K562 (cell line): ENCODE measurements around the gene EID2. TPM values are rescaled to one million over a fixed set of nuclear protein-coding genes. Genes with fewer than 3 reads are reported as not detected.

Experiments
- DACH1 ChIP-seq: fragments of 450-650 bp; IDR thresholded peaks from 2 replicates; pipeline ENCODE4 v1.6.1; 2018; ENCODE audit not compliant: partially characterized antibody
- ETS1 ChIP-seq: conservative IDR thresholded peaks from 2 replicates; pipeline ENCODE4 v1.6.1; 2011; ENCODE audit warnings: low read depth, mild to moderate bottlenecking, low read length; ENCODE audit not compliant: control insufficient read depth
- ETV5 ChIP-seq: sonication (generic); formaldehyde crosslinking; IDR thresholded peaks from 2 replicates; pipeline ENCODE4 v1.4.0; 2020; ENCODE audit warnings: low read depth, mild to moderate bottlenecking, missing genetic modification reagents
- FOXO4 ChIP-seq: fragments of 450-650 bp; formaldehyde crosslinking; IDR thresholded peaks from 2 replicates; pipeline ENCODE4 v1.4.0; 2020; ENCODE audit warnings: mild to moderate bottlenecking, moderate library complexity
- GTF2A2 ChIP-seq: IDR thresholded peaks from 2 replicates; pipeline ENCODE4 v1.6.1; 2016; ENCODE audit warnings: mild to moderate bottlenecking, missing genetic modification characterization, missing compliant biosample characterization
- JUNB ChIP-seq: fragments of 450-650 bp; formaldehyde crosslinking; conservative IDR thresholded peaks from 2 replicates; pipeline ENCODE4 v1.4.0; 2020; ENCODE audit warnings: mild to moderate bottlenecking
- MAFG ChIP-seq: fragments of 450-650 bp; conservative IDR thresholded peaks from 2 replicates; pipeline ENCODE4 v1.6.1; 2016; ENCODE audit warnings: missing genetic modification characterization, missing compliant biosample characterization
- RB1 ChIP-seq: fragments of 450-650 bp; IDR thresholded peaks from 2 replicates; pipeline ENCODE4 v1.6.1; 2017; ENCODE audit warnings: low read depth, mild to moderate bottlenecking
- SETDB1 ChIP-seq: IDR thresholded peaks from one replicate; pipeline ENCODE4 v1.6.1; 2012; ENCODE audit warnings: low read length, control low read depth, inconsistent platforms
- ZBTB8A ChIP-seq: fragments of 450-650 bp; IDR thresholded peaks from 2 replicates; pipeline ENCODE4 v1.6.1; 2018; ENCODE audit warnings: mild to moderate bottlenecking, moderate library complexity; ENCODE audit not compliant: partially characterized antibody
- ZNF282 ChIP-seq: sonication (generic); formaldehyde crosslinking; IDR thresholded peaks from 2 replicates; pipeline ENCODE4 v1.8.1; 2023; ENCODE audit warnings: missing genetic modification reagents
- ZNF445 ChIP-seq: fragments of 250-450 bp; sonication (Bioruptor Pico); IDR thresholded peaks from 2 replicates; pipeline ENCODE4 v1.4.0; 2020; ENCODE audit warnings: low read depth, mild to moderate bottlenecking, moderate library complexity
- polyA plus RNA-seq, 8 experiments: library from polyadenylated mRNA; depleted of rRNA in 4 of 8; stranded (reverse) in 5 of 8; unstranded in 3 of 8; fragments of >200 nt; fragmentation: Nextera tagmentation in 2 of 8; fragmentation: Illumina TruSeq in 1 of 8; extraction: Ambion mirVana in 2 of 8; extraction: Trizol in 1 of 8; gene quantifications; 2 replicates each; pipeline versions ENCODE4 v1.2.1 to v1.2.3, GENCODE V29; 2011 to 2014; ENCODE audit warnings: inconsistent platforms in 1 of 8, missing spikeins in 1 of 8
- total RNA-seq, 7 experiments: library from RNA; depleted of rRNA in 6 of 7; stranded (reverse); fragments of >200 nt in 6 of 7; fragmentation: Illumina TruSeq in 2 of 7; extraction: Trizol in 2 of 7; gene quantifications; 2 replicates each; pipeline versions ENCODE4 v1.2.1 to v1.2.3, GENCODE V29; 2011 to 2021; ENCODE audit warnings: low replicate concordance in 1 of 7
- TF ChIP-seq, protein P1 (sequence below): fragments of 450-650 bp; conservative IDR thresholded peaks from 2 replicates; pipeline ENCODE4 v1.6.1; 2016; ENCODE audit warnings: missing genetic modification characterization, low read depth, mild to moderate bottlenecking, missing compliant biosample characterization, moderate library complexity
- TF ChIP-seq, protein P2 (sequence below): fragments of 250-450 bp; sonication (Bioruptor Pico); IDR thresholded peaks from 2 replicates; pipeline ENCODE4 v1.4.0; 2020
- TF ChIP-seq, protein P3 (sequence below): IDR thresholded peaks from 2 replicates; pipeline ENCODE4 v1.6.1; 2011; ENCODE audit warnings: borderline replicate concordance, low read depth, mild to moderate bottlenecking, moderate library complexity, low read length; ENCODE audit not compliant: insufficient read depth, poor library complexity, severe bottlenecking

The EID2 gene
- total and polyA plus RNA-seq, 9 of the 15 experiments (the other 6 are each of a cell fraction or from before 2014, with no cell fraction given), result 2.5 to 18.5 (median 11.3) TPM

GRCh38 chr19:39532233-39533002, 7.5 kb downstream of the EID2 start, which contains the start of gene EID2B (continued):
- TF ChIP-seq ETS1 (0 out of 2 replicates have a peak, but pooled peaks have one; percentile 32), FOXO4 (no peak), RB1 (peak; percentile 92), ZNF445 (CRISPR knock-in tag) (no peak), ZBTB8A (no peak), ETV5 (CRISPR knock-in tag) (no peak), DACH1 (no peak), JUNB (no peak), ZNF282 (CRISPR knock-in tag) (no peak), SETDB1 (peak; percentile 28), MAFG (tag) (no peak), GTF2A2 (tag) (no peak)
- TF ChIP-seq, protein P1, sequence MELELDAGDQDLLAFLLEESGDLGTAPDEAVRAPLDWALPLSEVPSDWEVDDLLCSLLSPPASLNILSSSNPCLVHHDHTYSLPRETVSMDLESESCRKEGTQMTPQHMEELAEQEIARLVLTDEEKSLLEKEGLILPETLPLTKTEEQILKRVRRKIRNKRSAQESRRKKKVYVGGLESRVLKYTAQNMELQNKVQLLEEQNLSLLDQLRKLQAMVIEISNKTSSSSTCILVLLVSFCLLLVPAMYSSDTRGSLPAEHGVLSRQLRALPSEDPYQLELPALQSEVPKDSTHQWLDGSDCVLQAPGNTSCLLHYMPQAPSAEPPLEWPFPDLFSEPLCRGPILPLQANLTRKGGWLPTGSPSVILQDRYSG (tag), result no peak
- TF ChIP-seq, protein P2, sequence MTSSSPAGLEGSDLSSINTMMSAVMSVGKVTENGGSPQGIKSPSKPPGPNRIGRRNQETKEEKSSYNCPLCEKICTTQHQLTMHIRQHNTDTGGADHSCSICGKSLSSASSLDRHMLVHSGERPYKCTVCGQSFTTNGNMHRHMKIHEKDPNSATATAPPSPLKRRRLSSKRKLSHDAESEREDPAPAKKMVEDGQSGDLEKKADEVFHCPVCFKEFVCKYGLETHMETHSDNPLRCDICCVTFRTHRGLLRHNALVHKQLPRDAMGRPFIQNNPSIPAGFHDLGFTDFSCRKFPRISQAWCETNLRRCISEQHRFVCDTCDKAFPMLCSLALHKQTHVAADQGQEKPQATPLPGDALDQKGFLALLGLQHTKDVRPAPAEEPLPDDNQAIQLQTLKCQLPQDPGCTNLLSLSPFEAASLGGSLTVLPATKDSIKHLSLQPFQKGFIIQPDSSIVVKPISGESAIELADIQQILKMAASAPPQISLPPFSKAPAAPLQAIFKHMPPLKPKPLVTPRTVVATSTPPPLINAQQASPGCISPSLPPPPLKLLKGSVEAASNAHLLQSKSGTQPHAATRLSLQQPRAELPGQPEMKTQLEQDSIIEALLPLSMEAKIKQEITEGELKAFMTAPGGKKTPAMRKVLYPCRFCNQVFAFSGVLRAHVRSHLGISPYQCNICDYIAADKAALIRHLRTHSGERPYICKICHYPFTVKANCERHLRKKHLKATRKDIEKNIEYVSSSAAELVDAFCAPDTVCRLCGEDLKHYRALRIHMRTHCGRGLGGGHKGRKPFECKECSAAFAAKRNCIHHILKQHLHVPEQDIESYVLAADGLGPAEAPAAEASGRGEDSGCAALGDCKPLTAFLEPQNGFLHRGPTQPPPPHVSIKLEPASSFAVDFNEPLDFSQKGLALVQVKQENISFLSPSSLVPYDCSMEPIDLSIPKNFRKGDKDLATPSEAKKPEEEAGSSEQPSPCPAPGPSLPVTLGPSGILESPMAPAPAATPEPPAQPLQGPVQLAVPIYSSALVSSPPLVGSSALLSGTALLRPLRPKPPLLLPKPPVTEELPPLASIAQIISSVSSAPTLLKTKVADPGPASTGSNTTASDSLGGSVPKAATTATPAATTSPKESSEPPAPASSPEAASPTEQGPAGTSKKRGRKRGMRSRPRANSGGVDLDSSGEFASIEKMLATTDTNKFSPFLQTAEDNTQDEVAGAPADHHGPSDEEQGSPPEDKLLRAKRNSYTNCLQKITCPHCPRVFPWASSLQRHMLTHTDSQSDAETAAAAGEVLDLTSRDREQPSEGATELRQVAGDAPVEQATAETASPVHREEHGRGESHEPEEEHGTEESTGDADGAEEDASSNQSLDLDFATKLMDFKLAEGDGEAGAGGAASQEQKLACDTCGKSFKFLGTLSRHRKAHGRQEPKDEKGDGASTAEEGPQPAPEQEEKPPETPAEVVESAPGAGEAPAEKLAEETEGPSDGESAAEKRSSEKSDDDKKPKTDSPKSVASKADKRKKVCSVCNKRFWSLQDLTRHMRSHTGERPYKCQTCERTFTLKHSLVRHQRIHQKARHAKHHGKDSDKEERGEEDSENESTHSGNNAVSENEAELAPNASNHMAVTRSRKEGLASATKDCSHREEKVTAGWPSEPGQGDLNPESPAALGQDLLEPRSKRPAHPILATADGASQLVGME, result peak; percentile 75; the same call in 1 of the 2 replicates
- TF ChIP-seq, protein P3, sequence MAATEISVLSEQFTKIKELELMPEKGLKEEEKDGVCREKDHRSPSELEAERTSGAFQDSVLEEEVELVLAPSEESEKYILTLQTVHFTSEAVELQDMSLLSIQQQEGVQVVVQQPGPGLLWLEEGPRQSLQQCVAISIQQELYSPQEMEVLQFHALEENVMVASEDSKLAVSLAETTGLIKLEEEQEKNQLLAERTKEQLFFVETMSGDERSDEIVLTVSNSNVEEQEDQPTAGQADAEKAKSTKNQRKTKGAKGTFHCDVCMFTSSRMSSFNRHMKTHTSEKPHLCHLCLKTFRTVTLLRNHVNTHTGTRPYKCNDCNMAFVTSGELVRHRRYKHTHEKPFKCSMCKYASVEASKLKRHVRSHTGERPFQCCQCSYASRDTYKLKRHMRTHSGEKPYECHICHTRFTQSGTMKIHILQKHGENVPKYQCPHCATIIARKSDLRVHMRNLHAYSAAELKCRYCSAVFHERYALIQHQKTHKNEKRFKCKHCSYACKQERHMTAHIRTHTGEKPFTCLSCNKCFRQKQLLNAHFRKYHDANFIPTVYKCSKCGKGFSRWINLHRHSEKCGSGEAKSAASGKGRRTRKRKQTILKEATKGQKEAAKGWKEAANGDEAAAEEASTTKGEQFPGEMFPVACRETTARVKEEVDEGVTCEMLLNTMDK, result peak; percentile 12
